CD4-positive, alpha-beta T cell (primary cell): Measurements from ENCODE around the gene EIF4B. TPM values are rescaled to one million over a fixed set of nuclear protein-coding genes. Genes with fewer than 3 reads are reported as not detected.

Experiments
- ATAC-seq: fragments of 200-7000 bp; cut with Tn5 transposase; one replicate; pipeline ENCODE4 v1.10.0; 2022; ENCODE audit warnings: mild to moderate bottlenecking; ENCODE audit not compliant: poor library complexity
- CTCF ChIA-PET: fragments of 350-600 bp; sonication (Branson Sonifier 250); formaldehyde crosslinking; loops from one replicate; lab custom pipeline; 2021; ENCODE audit warnings: antibody characterized with exemption, inconsistent platforms; lab: Charles Lee
- POLR2A ChIA-PET: fragments of 350-600 bp; sonication (Branson Sonifier 250); formaldehyde crosslinking; loops from one replicate; lab custom pipeline; 2021; ENCODE audit warnings: antibody characterized with exemption, inconsistent platforms; lab: Charles Lee
- DNase-seq, 14 experiments: peaks; one replicate each; pipeline ENCODE4 v3.0.0-alpha.2; 2013 to 2020; ENCODE audit warnings: mixed read lengths in 2 of 14
- H3K27ac ChIP-seq, 2 donors: one replicate each; pipeline versions ENCODE4 v1.5.1 to v1.7.0; 2013; ENCODE audit warnings: low read length in 2 of 2, low read depth in 1 of 2, mild to moderate bottlenecking in 1 of 2
- H3K27me3 ChIP-seq, 2 experiments: 1 replicate in 1 of 2; 2 replicates in 1 of 2; pipeline versions ENCODE4 v1.6.1 to v1.7.0; 2013; ENCODE audit warnings: low read length in 2 of 2, control low read depth in 1 of 2, mild to moderate bottlenecking in 1 of 2, moderate library complexity in 1 of 2; ENCODE audit not compliant: insufficient read depth in 2 of 2, control insufficient read depth in 1 of 2
- H3K36me3 ChIP-seq: one replicate; pipeline ENCODE4 v1.6.1; 2013; ENCODE audit warnings: low read length, control low read depth; ENCODE audit not compliant: insufficient read depth
- H3K4me1 ChIP-seq: one replicate; pipeline ENCODE4 v1.6.1; 2013; ENCODE audit warnings: low read length, control low read depth; ENCODE audit not compliant: insufficient read depth
- H3K4me3 ChIP-seq: one replicate; pipeline ENCODE4 v1.5.1; 2013; ENCODE audit warnings: mild to moderate bottlenecking, low read length, moderate library complexity
- H3K9me3 ChIP-seq, 2 experiments: 1 replicate in 1 of 2; 2 replicates in 1 of 2; pipeline versions ENCODE4 v1.6.1 to v1.7.0; 2013; ENCODE audit warnings: low read length in 2 of 2, mild to moderate bottlenecking in 2 of 2, control low read depth in 1 of 2, moderate library complexity in 1 of 2; ENCODE audit not compliant: control insufficient read depth in 1 of 2, insufficient read depth in 1 of 2
- H3K27ac Mint-ChIP-seq: one replicate; pipeline ENCODE4 v1.8.0; 2020; ENCODE audit warnings: mixed read lengths
- H3K27me3 Mint-ChIP-seq: one replicate; pipeline ENCODE4 v1.8.0; 2021; ENCODE audit warnings: mixed read lengths
- H3K36me3 Mint-ChIP-seq: one replicate; pipeline ENCODE4 v1.8.0; 2021; ENCODE audit warnings: low read depth, mixed read lengths
- H3K4me1 Mint-ChIP-seq: one replicate; pipeline ENCODE4 v1.8.0; 2021; ENCODE audit warnings: low read depth, mixed read lengths
- H3K4me3 Mint-ChIP-seq: one replicate; pipeline ENCODE4 v1.8.0; 2020; ENCODE audit warnings: mild to moderate bottlenecking, mixed read lengths
- H3K9me3 Mint-ChIP-seq: one replicate; pipeline ENCODE4 v1.8.0; 2020; ENCODE audit warnings: mixed read lengths
- intact Hi-C, 2 experiments: fragments of 100-400 bp; cut with DNase I in 1 of 2; cut with micrococcal nuclease in 1 of 2; formaldehyde crosslinking; loops; one replicate each; pipeline versions ENCODE4 v1.15.1 to v1.9.0; 2023 to 2025; cut with DNase I, micrococcal nuclease
- total RNA-seq, 174 experiments: library from RNA in 2 of 174; stranded (reverse) in 2 of 174; gene quantifications; one replicate each; pipeline ENCODE4 v1.2.3 and lab custom pipeline; 2021 to 2026
- TF ChIP-seq, protein P1 (sequence below): fragments of 200-600 bp; IDR thresholded peaks from one replicate; pipeline ENCODE4 v1.8.0; 2022; ENCODE audit warnings: antibody characterized with exemption, mild to moderate bottlenecking

The EIF4B gene
- total RNA-seq, 2 experiments from 2014 or later, result 794 to 806 TPM

DNA sequence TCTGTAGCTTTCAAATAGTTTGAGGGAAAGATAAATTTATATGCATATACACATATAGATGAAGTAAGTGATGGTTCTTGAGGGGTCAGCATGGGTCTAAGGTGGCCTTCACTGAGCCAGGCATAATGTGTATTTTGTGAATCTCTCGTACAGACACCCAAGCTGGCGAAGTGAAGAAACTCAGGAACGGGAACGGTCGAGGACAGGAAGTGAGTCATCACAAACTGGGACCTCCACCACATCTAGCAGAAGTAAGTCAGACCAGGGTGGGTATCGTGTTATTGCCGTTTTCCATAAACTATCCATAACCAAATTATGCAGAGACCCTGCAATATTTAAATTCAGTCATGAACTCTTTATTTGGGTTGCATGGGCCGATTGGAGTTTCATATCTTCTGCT, 28.2 kb downstream of the EIF4B start:
- Histone ChIP-seq H3K27me3 (no peaks in the 10 kb centered on the region), H3K4me1 (peaks cover 12% of the 10 kb centered on the region), H3K9me3 (no peaks in the 10 kb centered on the region), H3K4me3 (no peak overlapping the region), H3K27ac (no peak overlapping the region), H3K36me3 (peaks cover 92% of the 10 kb centered on the region)
- Mint-ChIP-seq H3K9me3 (no peaks in the 10 kb centered on the region), H3K36me3 (peaks cover 81% of the 10 kb centered on the region), H3K4me3 (no peak overlapping the region), H3K27ac (no peak overlapping the region), H3K27me3 (no peaks in the 10 kb centered on the region), H3K4me1 (peaks cover 24% of the 10 kb centered on the region)
- intact Hi-C loops, result no loop called here
- DNase-seq (no peak), ATAC-seq (no peak)
- TF ChIP-seq, protein P1, sequence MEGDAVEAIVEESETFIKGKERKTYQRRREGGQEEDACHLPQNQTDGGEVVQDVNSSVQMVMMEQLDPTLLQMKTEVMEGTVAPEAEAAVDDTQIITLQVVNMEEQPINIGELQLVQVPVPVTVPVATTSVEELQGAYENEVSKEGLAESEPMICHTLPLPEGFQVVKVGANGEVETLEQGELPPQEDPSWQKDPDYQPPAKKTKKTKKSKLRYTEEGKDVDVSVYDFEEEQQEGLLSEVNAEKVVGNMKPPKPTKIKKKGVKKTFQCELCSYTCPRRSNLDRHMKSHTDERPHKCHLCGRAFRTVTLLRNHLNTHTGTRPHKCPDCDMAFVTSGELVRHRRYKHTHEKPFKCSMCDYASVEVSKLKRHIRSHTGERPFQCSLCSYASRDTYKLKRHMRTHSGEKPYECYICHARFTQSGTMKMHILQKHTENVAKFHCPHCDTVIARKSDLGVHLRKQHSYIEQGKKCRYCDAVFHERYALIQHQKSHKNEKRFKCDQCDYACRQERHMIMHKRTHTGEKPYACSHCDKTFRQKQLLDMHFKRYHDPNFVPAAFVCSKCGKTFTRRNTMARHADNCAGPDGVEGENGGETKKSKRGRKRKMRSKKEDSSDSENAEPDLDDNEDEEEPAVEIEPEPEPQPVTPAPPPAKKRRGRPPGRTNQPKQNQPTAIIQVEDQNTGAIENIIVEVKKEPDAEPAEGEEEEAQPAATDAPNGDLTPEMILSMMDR, result no peak
- ChIA-PET CTCF (no interaction called here), POLR2A (interaction anchor here (0.6 kb wide), 1 partner anchor 8 kb away, joined by 3 read pairs; no protein-coding TSS in a partner anchor)

DNA sequence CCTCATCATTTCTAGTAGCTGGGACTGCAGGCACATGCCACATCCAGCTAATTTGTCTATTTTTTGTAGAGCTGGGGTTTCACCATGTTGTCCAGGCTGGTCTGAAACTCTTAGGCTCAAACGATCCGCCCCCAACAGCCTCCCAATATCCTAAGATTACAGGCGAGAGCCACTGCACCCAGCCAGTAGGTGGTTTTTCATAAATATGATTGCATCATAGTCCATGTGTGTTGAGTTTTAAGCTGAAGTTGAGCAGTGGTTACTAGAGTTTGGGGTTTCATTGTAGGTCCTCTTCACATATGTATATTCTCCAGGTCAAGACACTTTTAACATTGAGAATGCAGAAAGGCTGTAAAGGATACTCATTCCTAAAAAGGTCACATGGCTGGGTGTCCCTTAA, 30.5 kb downstream of the EIF4B start:
- ChIA-PET POLR2A (interaction anchor here (0.7 kb wide), 1 partner anchor 9 kb away, joined by 3 read pairs; no protein-coding TSS in a partner anchor), CTCF (no interaction called here)
- no peak for ATAC-seq
- no peak overlapping the region for H3K4me3 ChIP-seq
- TF ChIP-seq, protein P1, result no peak
- no peak overlapping the region for H3K27ac ChIP-seq
- DNase-seq, result no peak
- peaks cover 12% of the 10 kb centered on the region for H3K4me1 ChIP-seq
- intact Hi-C loops, result loop anchor here in 1 of 2 experiments (5.0 kb wide), 1 partner anchor 60 kb away; the partner anchor contains the start of gene IGFBP6
- Mint-ChIP-seq H3K27ac (no peak overlapping the region), H3K4me1 (peaks cover 24% of the 10 kb centered on the region), H3K27me3 (no peaks in the 10 kb centered on the region), H3K36me3 (peaks cover 84% of the 10 kb centered on the region), H3K4me3 (no peak overlapping the region), H3K9me3 (no peaks in the 10 kb centered on the region)
- H3K27me3 ChIP-seq, result no peaks in the 10 kb centered on the region
- no peaks in the 10 kb centered on the region for H3K9me3 ChIP-seq
- peaks cover 81% of the 10 kb centered on the region for H3K36me3 ChIP-seq

DNA sequence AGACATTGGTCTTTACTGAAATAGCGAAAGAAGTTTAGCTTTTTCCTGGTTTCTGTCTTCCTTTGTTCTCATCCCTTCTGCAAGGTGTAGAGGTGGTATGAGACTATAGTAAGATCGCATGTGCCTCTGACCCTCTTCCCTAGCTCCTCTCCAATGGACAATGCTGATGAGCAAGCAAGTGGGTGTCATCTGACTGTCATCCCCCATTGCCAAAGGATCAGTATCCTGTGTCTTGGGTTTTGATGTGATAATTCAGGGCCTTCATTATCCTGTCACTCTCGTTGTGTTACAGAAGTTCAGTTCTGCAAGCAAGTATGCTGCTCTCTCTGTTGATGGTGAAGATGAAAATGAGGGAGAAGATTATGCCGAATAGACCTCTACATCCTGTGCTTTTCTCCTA, 33.6 kb downstream of the EIF4B start:
- Mint-ChIP-seq H3K4me1 (peaks cover 19% of the 10 kb centered on the region), H3K4me3 (no peak overlapping the region), H3K27me3 (no peaks in the 10 kb centered on the region), H3K36me3 (peaks cover 68% of the 10 kb centered on the region), H3K9me3 (no peaks in the 10 kb centered on the region), H3K27ac (no peak overlapping the region)
- H3K27me3 ChIP-seq, result no peaks in the 10 kb centered on the region
- H3K36me3 ChIP-seq, result peaks cover 52% of the 10 kb centered on the region
- H3K4me1 ChIP-seq, result peaks cover 12% of the 10 kb centered on the region
- no peak for DNase-seq
- H3K9me3 ChIP-seq, result no peaks in the 10 kb centered on the region
- intact Hi-C loops, result loop anchor here in 1 of 2 experiments (5.0 kb wide), 1 partner anchor 57 kb away; the partner anchor contains the start of gene IGFBP6
- H3K4me3 ChIP-seq, result no peak overlapping the region
- H3K27ac ChIP-seq, result no peak overlapping the region
- TF ChIP-seq, protein P1, result no peak
- CTCF ChIA-PET, result interaction anchor here (2.3 kb wide), 1 partner anchor 8 kb away, joined by 8 read pairs; no protein-coding TSS in a partner anchor
- no peak for ATAC-seq
- POLR2A ChIA-PET, result interaction anchor here (2.0 kb wide), 1 partner anchor 34 kb away, joined by 5 read pairs; the partner anchor contains the start of gene EIF4B
